ENCODE results near the gene ACAN. TPM values are rescaled to one million over a fixed set of nuclear protein-coding genes. Genes with fewer than 3 reads are reported as not detected.

ACAN gene
- total and polyA plus RNA-seq, 7 donors = 0.06 to 0.69 (median 0.12) TPM

DNA sequence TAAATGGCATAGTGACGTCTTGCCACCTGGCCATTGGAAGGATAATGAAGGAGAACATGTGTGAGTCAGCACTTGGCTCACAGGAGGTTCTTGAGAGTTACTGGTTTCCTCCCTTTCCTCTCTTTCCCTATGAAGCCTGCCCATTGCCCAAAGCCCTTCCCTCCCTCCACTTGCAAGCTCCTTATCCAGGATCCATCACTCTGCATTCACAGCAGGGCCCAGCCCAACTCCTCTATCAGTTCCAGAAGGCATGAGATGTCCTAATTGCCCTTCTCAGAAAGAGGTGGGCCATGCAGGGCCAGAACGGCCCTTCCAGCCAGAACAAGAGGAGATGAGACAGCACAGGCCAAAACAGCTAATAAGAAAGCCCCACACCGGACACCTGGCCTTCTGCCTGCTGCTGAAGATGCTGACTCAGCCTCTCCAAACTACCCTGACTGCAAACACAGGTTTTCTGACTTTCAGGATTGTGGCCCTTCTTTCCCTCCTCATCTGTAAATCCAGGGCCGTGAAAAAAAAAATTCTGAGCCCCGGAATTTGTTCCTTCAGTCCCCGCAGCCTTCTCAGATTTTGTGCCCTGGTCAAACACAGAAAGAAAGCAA, 62.4 kb downstream of the ACAN start:
- Histone ChIP-seq H3K27ac (no peak overlapping the region), H3K4me1 (no peaks in the 10 kb centered on the region), H3K9me3 (no peaks in the 10 kb centered on the region), H3K27me3 (ENCODE audit: insufficient read depth in 3 of 3, low read length in 2 of 3) (no peaks in the 10 kb centered on the region), H3K36me3 (ENCODE audit: insufficient read depth in 1 of 2, low read depth in 1 of 2) (no peaks in the 10 kb centered on the region), H3K4me3 (no peak overlapping the region)
- DNase-seq (no peak), ATAC-seq (no peak)
- TF ChIP-seq, protein P1, sequence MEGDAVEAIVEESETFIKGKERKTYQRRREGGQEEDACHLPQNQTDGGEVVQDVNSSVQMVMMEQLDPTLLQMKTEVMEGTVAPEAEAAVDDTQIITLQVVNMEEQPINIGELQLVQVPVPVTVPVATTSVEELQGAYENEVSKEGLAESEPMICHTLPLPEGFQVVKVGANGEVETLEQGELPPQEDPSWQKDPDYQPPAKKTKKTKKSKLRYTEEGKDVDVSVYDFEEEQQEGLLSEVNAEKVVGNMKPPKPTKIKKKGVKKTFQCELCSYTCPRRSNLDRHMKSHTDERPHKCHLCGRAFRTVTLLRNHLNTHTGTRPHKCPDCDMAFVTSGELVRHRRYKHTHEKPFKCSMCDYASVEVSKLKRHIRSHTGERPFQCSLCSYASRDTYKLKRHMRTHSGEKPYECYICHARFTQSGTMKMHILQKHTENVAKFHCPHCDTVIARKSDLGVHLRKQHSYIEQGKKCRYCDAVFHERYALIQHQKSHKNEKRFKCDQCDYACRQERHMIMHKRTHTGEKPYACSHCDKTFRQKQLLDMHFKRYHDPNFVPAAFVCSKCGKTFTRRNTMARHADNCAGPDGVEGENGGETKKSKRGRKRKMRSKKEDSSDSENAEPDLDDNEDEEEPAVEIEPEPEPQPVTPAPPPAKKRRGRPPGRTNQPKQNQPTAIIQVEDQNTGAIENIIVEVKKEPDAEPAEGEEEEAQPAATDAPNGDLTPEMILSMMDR (IDR thresholded peaks at IDR 0.05) = no peak
- intact Hi-C loops (cut with DNase I) = no loop called here
- 71 to 75% (median 72%) methylated on average over 6 of the region's 6 CpGs for WGBS, 3 donors

DNA sequence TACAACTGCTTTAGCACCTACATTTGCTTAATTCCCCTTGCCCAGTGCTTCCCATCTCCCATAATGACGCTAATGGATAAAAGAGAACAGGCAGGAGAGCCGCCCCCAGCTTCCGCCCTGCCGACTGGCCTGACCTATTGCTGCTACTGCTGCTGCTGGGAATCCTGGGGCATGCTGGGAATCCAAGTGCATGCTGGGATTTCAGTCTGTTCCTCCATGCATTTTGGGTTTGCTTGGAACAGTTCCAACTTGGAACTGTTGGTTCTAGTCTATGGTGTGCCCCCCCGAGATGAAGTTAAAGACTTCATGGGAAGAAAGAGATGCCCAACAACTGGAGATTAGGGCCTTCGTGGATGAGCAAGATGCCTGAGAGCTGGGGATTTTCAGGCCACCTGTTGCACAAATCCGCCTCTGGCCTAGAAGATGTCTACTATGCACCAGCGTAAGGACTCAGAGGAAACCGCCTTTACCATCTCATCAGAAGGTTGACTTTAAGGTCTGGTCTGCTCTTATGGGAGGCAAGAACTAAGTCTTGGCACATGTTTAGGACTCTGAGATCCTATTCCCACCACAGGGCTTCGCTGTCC, 63.2 kb downstream of the ACAN start:
- Histone ChIP-seq H3K4me3 (no peak overlapping the region), H3K9me3 (no peaks in the 10 kb centered on the region), H3K27ac (no peak overlapping the region), H3K36me3 (ENCODE audit: insufficient read depth in 1 of 2, low read depth in 1 of 2) (no peaks in the 10 kb centered on the region), H3K4me1 (no peaks in the 10 kb centered on the region), H3K27me3 (ENCODE audit: insufficient read depth in 3 of 3, low read length in 2 of 3) (no peaks in the 10 kb centered on the region)
- ATAC-seq (no peak), DNase-seq (no peak)
- WGBS, 3 donors = 80 to 86% (median 85%) methylated on average over 10 of the region's 10 CpGs
- TF ChIP-seq, protein P1 (IDR thresholded peaks at IDR 0.05) = no peak
- intact Hi-C loops (cut with DNase I) = no loop called here

DNA sequence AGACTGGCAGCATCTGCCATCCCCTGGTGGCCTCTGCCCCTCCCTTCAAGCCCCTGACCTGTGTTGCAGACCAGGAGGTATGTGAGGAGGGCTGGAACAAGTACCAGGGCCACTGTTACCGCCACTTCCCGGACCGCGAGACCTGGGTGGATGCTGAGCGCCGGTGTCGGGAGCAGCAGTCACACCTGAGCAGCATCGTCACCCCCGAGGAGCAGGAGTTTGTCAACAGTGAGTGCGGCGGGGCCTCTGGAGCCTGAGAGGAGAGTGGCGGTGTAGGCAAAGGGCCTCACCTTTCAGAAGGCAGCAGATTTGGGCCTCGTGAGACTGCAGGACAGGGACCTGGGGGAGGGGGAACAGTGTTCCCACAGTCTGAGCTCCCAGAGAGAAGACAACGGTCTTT, 68.1 kb downstream of the ACAN start:
- intact Hi-C loops (cut with DNase I) = no loop called here
- Histone ChIP-seq H3K27me3 (ENCODE audit: insufficient read depth in 3 of 3, low read length in 2 of 3) (peaks cover 0 to 2% (median 0%) of the 10 kb centered on the region in 3 donors), H3K4me3 (no peak overlapping the region), H3K36me3 (ENCODE audit: insufficient read depth in 1 of 2, low read depth in 1 of 2) (peaks cover 0 to 2% of the 10 kb centered on the region in 2 donors), H3K4me1 (peaks cover 4% of the 10 kb centered on the region), H3K27ac (no peak overlapping the region), H3K9me3 (no peaks in the 10 kb centered on the region)
- DNase-seq (no peak), ATAC-seq (no peak)
- TF ChIP-seq, protein P1 (IDR thresholded peaks at IDR 0.05) = no peak
- WGBS, 3 donors = 81 to 87% (median 85%) methylated on average over 13 to 14 of the region's 14 CpGs

DNA sequence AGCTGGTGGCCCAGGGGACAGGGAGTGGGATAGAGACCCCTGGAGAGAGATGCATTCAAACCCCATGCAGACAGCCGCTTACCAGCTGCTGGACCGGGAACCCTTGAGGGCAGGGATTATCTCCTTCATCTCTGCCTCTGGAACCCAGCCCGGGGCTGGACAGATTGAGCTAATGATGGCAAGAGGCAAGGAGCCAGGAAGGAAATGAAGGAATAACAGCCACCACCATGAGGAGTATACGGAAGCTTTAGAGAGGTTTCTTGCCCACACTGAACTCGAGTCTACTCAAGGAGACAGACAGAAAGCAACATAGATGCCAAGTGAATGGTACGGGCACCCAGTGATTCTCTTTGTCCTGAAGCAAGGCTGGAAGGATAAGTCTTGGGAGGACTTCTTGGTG, 68.9 kb downstream of the ACAN start:
- no peak overlapping the region for H3K4me3 ChIP-seq
- no peaks in the 10 kb centered on the region for H3K9me3 ChIP-seq
- no peak for DNase-seq
- TF ChIP-seq, protein P1 (IDR thresholded peaks at IDR 0.05) = no peak
- intact Hi-C loops (cut with DNase I) = no loop called here
- no peak overlapping the region for H3K27ac ChIP-seq
- peaks cover 4% of the 10 kb centered on the region for H3K4me1 ChIP-seq
- H3K27me3 ChIP-seq (ENCODE audit: insufficient read depth in 3 of 3, low read length in 2 of 3) = peaks cover 0 to 2% (median 0%) of the 10 kb centered on the region in 3 donors
- 50 to 73% (median 51%) methylated on average over 6 of the region's 6 CpGs for WGBS, 3 donors
- ATAC-seq = no peak
- peaks cover 0 to 4% of the 10 kb centered on the region in 2 donors for H3K36me3 ChIP-seq (ENCODE audit: insufficient read depth in 1 of 2, low read depth in 1 of 2)

All from psoas muscle (tissue), 8 donors.